Urinary bladder (tissue), 4 donors: Measurements from ENCODE around the gene ADCY7. TPM values are rescaled to one million over a fixed set of nuclear protein-coding genes. Genes with fewer than 3 reads are reported as not detected.

Experiments used
- DNase-seq: peaks from one replicate; pipeline ENCODE4 v3.0.0-alpha.2; 2015; ENCODE audit errors: extremely low spot score
- H3K27ac ChIP-seq: one replicate; pipeline ENCODE4 v1.5.1; 2013; ENCODE audit warnings: low read depth, mild to moderate bottlenecking, moderate library complexity
- H3K36me3 ChIP-seq: one replicate; pipeline ENCODE4 v1.6.1; 2013; ENCODE audit warnings: mild to moderate bottlenecking, moderate library complexity; ENCODE audit not compliant: insufficient read depth
- H3K4me1 ChIP-seq: one replicate; pipeline ENCODE4 v1.6.1; 2013; ENCODE audit warnings: mild to moderate bottlenecking, moderate library complexity; ENCODE audit not compliant: insufficient read depth
- H3K4me3 ChIP-seq: one replicate; pipeline ENCODE4 v1.5.1; 2013; ENCODE audit warnings: low read depth, low read length
- WGBS: extraction: QIAGEN DNeasy Blood & Tissue Kit; methylation state at CpG from one replicate; pipeline ENCODE4 v1.1.7; 2013; 5-methylcytosine and 5-hydroxymethylcytosine counted together
- polyA plus RNA-seq: library from polyadenylated mRNA; stranded (reverse); fragments of 200-250 nt; gene quantifications from one replicate; pipeline ENCODE4 v1.2.3, GENCODE V29; 2013
- total RNA-seq: library from RNA; depleted of rRNA; stranded (reverse); fragments of >200 nt; gene quantifications from one replicate; pipeline ENCODE4 v1.2.3, GENCODE V29; 2014
- donor health status: healthy with polysubstance abuse.
- donor health status: healthy.

ADCY7 gene
- total and polyA plus RNA-seq, 2 donors: 8.9 to 14.2 TPM

- Histone ChIP-seq H3K36me3 (no peaks in the 10 kb centered on the region), H3K4me1 (no peaks in the 10 kb centered on the region), H3K4me3 (no peak overlapping the region), H3K27ac (no peak overlapping the region)
- 90% methylated on average over 3 of the region's 3 CpGs for WGBS
- DNase-seq: no peak
Measured at GRCh38 chr16:50275098-50275415, 8.7 kb downstream of the ADCY7 start.

- DNase-seq: no peak
- Histone ChIP-seq H3K36me3 (no peaks in the 10 kb centered on the region), H3K27ac (no peak overlapping the region), H3K4me1 (no peaks in the 10 kb centered on the region), H3K4me3 (no peak overlapping the region)
- 85% methylated on average over 12 of the region's 12 CpGs for WGBS
Measured at GRCh38 chr16:50275428-50276325, 9.3 kb downstream of the ADCY7 start.

GRCh38 chr16:50276326-50276640 lies 9.9 kb downstream of the ADCY7 start:
- H3K36me3 ChIP-seq: no peaks in the 10 kb centered on the region
- no peak overlapping the region for H3K4me3 ChIP-seq
- H3K4me1 ChIP-seq: no peaks in the 10 kb centered on the region
- WGBS: 90% methylated on average over 2 of the region's 2 CpGs
- no peak for DNase-seq
- no peak overlapping the region for H3K27ac ChIP-seq

- Histone ChIP-seq H3K36me3 (no peaks in the 10 kb centered on the region), H3K4me3 (no peak overlapping the region), H3K27ac (no peak overlapping the region), H3K4me1 (no peaks in the 10 kb centered on the region)
- no peak for DNase-seq
- 88% methylated on average over 4 of the region's 4 CpGs for WGBS
Measured at GRCh38 chr16:50276801-50277555, 10.6 kb downstream of the ADCY7 start.

GRCh38 chr16:50278251-50278650 lies 11.9 kb downstream of the ADCY7 start:
- no peak for DNase-seq
- Histone ChIP-seq H3K36me3 (no peaks in the 10 kb centered on the region), H3K27ac (no peak overlapping the region), H3K4me1 (no peaks in the 10 kb centered on the region), H3K4me3 (no peak overlapping the region)
- WGBS: 75% methylated on average over 3 of the region's 3 CpGs

GRCh38 chr16:50279504-50279865 lies 13.1 kb downstream of the ADCY7 start:
- no peak overlapping the region for H3K4me3 ChIP-seq
- no peak overlapping the region for H3K27ac ChIP-seq
- no peaks in the 10 kb centered on the region for H3K36me3 ChIP-seq
- 74% methylated on average over 2 of the region's 2 CpGs for WGBS
- no peak for DNase-seq
- no peaks in the 10 kb centered on the region for H3K4me1 ChIP-seq

- H3K4me1 ChIP-seq: no peaks in the 10 kb centered on the region
- no peak for DNase-seq
- WGBS: 92% methylated on average over 5 of the region's 5 CpGs
- H3K36me3 ChIP-seq: no peaks in the 10 kb centered on the region
- no peak overlapping the region for H3K4me3 ChIP-seq
- no peak overlapping the region for H3K27ac ChIP-seq
Measured at GRCh38 chr16:50280932-50281331, 14.6 kb downstream of the ADCY7 start.

- Histone ChIP-seq H3K27ac (no peak overlapping the region), H3K4me3 (no peak overlapping the region), H3K36me3 (no peaks in the 10 kb centered on the region), H3K4me1 (no peaks in the 10 kb centered on the region)
- no peak for DNase-seq
- WGBS: 72% methylated on average over 21 of the region's 21 CpGs
Measured at GRCh38 chr16:50281391-50282009, 15.1 kb downstream of the ADCY7 start.

- Histone ChIP-seq H3K36me3 (no peaks in the 10 kb centered on the region), H3K4me1 (no peaks in the 10 kb centered on the region), H3K4me3 (no peak overlapping the region), H3K27ac (no peak overlapping the region)
- no peak for DNase-seq
- 50% methylated on average over 7 of the region's 7 CpGs for WGBS
Measured at GRCh38 chr16:50282010-50282538, 15.7 kb downstream of the ADCY7 start.

GRCh38 chr16:50282955-50283631 lies 16.7 kb downstream of the ADCY7 start:
- no peak for DNase-seq
- Histone ChIP-seq H3K27ac (no peak overlapping the region), H3K4me3 (no peak overlapping the region), H3K36me3 (no peaks in the 10 kb centered on the region), H3K4me1 (no peaks in the 10 kb centered on the region)
- WGBS: 90% methylated on average over 9 of the region's 9 CpGs

GRCh38 chr16:50284131-50284911 lies 18.0 kb downstream of the ADCY7 start:
- Histone ChIP-seq H3K4me3 (no peak overlapping the region), H3K36me3 (no peaks in the 10 kb centered on the region), H3K4me1 (no peaks in the 10 kb centered on the region), H3K27ac (no peak overlapping the region)
- no peak for DNase-seq
- 68% methylated on average over 14 of the region's 14 CpGs for WGBS

GRCh38 chr16:50285406-50286003 lies 19.2 kb downstream of the ADCY7 start:
- Histone ChIP-seq H3K4me1 (no peaks in the 10 kb centered on the region), H3K27ac (no peak overlapping the region), H3K36me3 (no peaks in the 10 kb centered on the region), H3K4me3 (no peak overlapping the region)
- no peak for DNase-seq
- WGBS: 66% methylated on average over 5 of the region's 5 CpGs
